Mesendoderm (in vitro differentiated cells): ENCODE results near the gene SVOPL.

ENCODE experiments used
- DNase-seq: peaks from one replicate; pipeline ENCODE4 v3.0.0; 2013
- H2AK5ac ChIP-seq: 2 replicates; pipeline ENCODE4 v1.6.1; 2013; ENCODE audit warnings: low read length, inconsistent platforms
- H2BK120ac ChIP-seq: 2 replicates; pipeline ENCODE4 v1.6.1; 2013; ENCODE audit warnings: low read depth, mild to moderate bottlenecking, low read length, moderate library complexity, mixed read lengths
- H2BK15ac ChIP-seq: replicated peaks from 2 replicates; pipeline ENCODE4 v1.6.1; 2013; ENCODE audit warnings: low read depth, mild to moderate bottlenecking, moderate library complexity
- H2BK5ac ChIP-seq: 2 replicates; pipeline ENCODE4 v1.6.1; 2013; ENCODE audit warnings: low read length, inconsistent platforms
- H3K18ac ChIP-seq: 2 replicates; pipeline ENCODE4 v1.6.1; 2013; ENCODE audit warnings: mild to moderate bottlenecking, low read length, mixed read lengths
- H3K23ac ChIP-seq: one replicate; pipeline ENCODE4 v1.6.1; 2013; ENCODE audit warnings: low read length
- H3K27ac ChIP-seq: 2 replicates; pipeline ENCODE4 v1.5.1; 2013; ENCODE audit warnings: low read depth, mild to moderate bottlenecking, inconsistent platforms, low read length, moderate library complexity
- H3K27me3 ChIP-seq: 2 replicates; pipeline ENCODE4 v1.6.1; 2013; ENCODE audit warnings: low read length, control low read depth, mild to moderate bottlenecking, inconsistent platforms; ENCODE audit not compliant: insufficient read depth, poor library complexity
- H3K36me3 ChIP-seq: 2 replicates; pipeline ENCODE4 v1.6.1; 2013; ENCODE audit warnings: low read length, inconsistent platforms; ENCODE audit not compliant: control insufficient read depth, insufficient read depth
- H3K4ac ChIP-seq: one replicate; pipeline ENCODE4 v1.6.1; 2013; ENCODE audit warnings: low read depth, mild to moderate bottlenecking, low read length, moderate library complexity
- H3K4me1 ChIP-seq: 2 replicates; pipeline ENCODE4 v1.6.1; 2013; ENCODE audit warnings: low read depth, low read length, inconsistent platforms; ENCODE audit not compliant: control insufficient read depth
- H3K4me2 ChIP-seq: 2 replicates; pipeline ENCODE4 v1.6.1; 2013; ENCODE audit warnings: low read length
- H3K4me3 ChIP-seq: 2 replicates; pipeline ENCODE4 v1.5.1; 2013; ENCODE audit warnings: mild to moderate bottlenecking, low read length
- H3K56ac ChIP-seq: one replicate; pipeline ENCODE4 v1.6.1; 2013; ENCODE audit warnings: low read length
- H3K79me1 ChIP-seq: 2 replicates; pipeline ENCODE4 v1.6.1; 2013; ENCODE audit warnings: low read length, inconsistent platforms
- H3K79me2 ChIP-seq: 2 replicates; pipeline ENCODE4 v1.6.1; 2013; ENCODE audit warnings: mild to moderate bottlenecking, low read length; ENCODE audit not compliant: control insufficient read depth, insufficient read depth
- H3K9ac ChIP-seq: 2 replicates; pipeline ENCODE4 v1.6.1; 2013; ENCODE audit warnings: low read length, inconsistent platforms
- H4K5ac ChIP-seq: one replicate; pipeline ENCODE4 v1.6.1; 2013; ENCODE audit warnings: low read length
- H4K8ac ChIP-seq: one replicate; pipeline ENCODE4 v1.6.1; 2013; ENCODE audit warnings: low read depth, mild to moderate bottlenecking, control low read depth, low read length, moderate library complexity
- WGBS: extraction: QIAGEN DNeasy Blood & Tissue Kit; methylation state at CpG from one replicate; pipeline ENCODE4 v1.1.7; 2013; ENCODE audit warnings: low lambda C conversion rate, missing lambda C conversion rate; ENCODE audit not compliant: insufficient coverage; ENCODE audit errors: extremely low coverage; 5-methylcytosine and 5-hydroxymethylcytosine counted together

Gene SVOPL

DNA sequence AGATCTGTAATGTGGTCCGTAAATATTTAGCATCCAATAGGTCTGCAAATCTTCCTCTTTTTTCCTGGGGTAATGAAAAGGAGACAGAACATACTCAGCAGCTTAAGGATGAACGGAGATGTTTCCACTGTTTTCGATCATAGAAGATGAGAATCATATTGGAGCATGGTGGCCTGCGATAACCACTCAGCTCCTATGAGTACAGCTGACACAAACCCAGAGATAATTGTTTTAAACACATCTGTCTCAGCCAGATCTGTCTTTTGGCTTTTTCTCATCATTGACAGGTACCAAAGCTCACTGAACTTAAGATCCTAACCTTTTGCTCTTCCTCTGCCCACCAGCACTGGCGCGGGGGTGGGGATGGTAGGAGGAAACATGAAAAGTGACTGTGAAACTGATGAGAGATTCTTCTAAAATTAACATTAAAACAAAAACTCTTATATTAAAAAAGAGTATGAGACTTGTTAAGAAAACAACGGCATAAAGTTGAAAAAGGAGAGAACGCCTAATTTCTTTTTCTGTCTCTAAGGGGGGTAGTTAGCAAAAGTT is 71.0 kb downstream of the SVOPL start:
- H3K4me2 ChIP-seq, result no peak overlapping the region
- H3K36me3 ChIP-seq, result no peaks in the 10 kb centered on the region
- no peak overlapping the region for H4K5ac ChIP-seq
- no peak overlapping the region for H2BK120ac ChIP-seq
- no CpG with 5 or more reads among the region's 8 CpGs for WGBS
- H3K27ac ChIP-seq, result no peak overlapping the region
- H3K4ac ChIP-seq, result no peak overlapping the region
- no peak overlapping the region for H4K8ac ChIP-seq
- H2BK15ac ChIP-seq, result no peak overlapping the region
- H2BK5ac ChIP-seq, result no peak overlapping the region
- no peak overlapping the region for H3K18ac ChIP-seq
- H3K4me3 ChIP-seq, result no peak overlapping the region
- H2AK5ac ChIP-seq, result no peak overlapping the region
- H3K4me1 ChIP-seq, result no peaks in the 10 kb centered on the region
- no peak overlapping the region for H3K23ac ChIP-seq
- no peaks in the 10 kb centered on the region for H3K79me1 ChIP-seq
- no peak for DNase-seq
- no peak overlapping the region for H3K56ac ChIP-seq
- H3K79me2 ChIP-seq, result no peaks in the 10 kb centered on the region
- H3K27me3 ChIP-seq, result no peaks in the 10 kb centered on the region
- H3K9ac ChIP-seq, result no peak overlapping the region

DNA sequence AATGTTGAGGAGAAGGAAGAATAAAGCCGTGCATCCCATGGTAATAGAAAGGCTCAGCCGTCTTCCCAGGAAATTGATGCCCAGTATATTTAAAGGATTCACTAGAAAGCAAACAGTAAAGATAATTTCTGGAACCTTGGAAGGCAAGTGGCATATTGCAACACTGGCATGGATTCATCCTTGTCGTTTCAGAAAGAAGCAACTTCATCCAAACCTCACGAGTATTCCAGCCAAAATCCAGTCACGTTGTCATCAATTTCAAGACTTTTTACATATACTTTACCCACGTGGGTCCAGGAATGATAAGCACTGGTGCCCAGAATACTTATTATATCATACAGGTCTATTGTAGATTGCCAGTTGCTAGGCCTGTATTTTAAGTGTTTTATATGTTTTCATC is 73.8 kb downstream of the SVOPL start:
- Histone ChIP-seq H3K27me3 (no peaks in the 10 kb centered on the region), H3K36me3 (no peaks in the 10 kb centered on the region), H3K4ac (no peak overlapping the region), H2AK5ac (no peak overlapping the region), H3K79me1 (no peaks in the 10 kb centered on the region), H3K56ac (no peak overlapping the region), H2BK120ac (no peak overlapping the region), H2BK5ac (no peak overlapping the region), H3K79me2 (no peaks in the 10 kb centered on the region), H3K4me1 (no peaks in the 10 kb centered on the region), H3K9ac (no peak overlapping the region), H3K18ac (no peak overlapping the region), H3K23ac (no peak overlapping the region), H3K4me2 (no peak overlapping the region), H4K5ac (no peak overlapping the region), H3K27ac (no peak overlapping the region), H2BK15ac (no peak overlapping the region), H4K8ac (no peak overlapping the region), H3K4me3 (no peak overlapping the region)
- WGBS, result no CpG with 5 or more reads among the region's 6 CpGs
- DNase-seq, result no peak

DNA sequence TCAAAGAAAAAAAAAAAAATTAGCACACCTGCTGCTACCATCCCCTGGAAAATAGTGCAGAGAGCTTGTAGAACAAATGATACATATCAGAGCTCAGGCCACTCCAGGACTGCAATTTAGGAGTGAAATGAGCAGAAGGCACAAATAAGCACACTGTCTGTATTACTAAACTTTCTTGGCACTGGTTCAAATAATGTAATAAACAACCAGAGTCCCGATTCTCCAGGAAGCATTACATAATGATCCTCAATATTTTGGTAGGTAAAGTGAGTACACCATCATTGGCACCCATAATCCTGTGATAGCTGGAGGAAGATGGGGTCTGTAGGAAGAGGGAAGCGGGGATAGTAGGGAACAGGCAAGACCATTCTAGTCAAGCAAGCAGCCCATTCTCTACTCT is 74.3 kb downstream of the SVOPL start:
- H4K5ac ChIP-seq, result no peak overlapping the region
- no peak overlapping the region for H2BK5ac ChIP-seq
- H3K79me2 ChIP-seq, result no peaks in the 10 kb centered on the region
- no peaks in the 10 kb centered on the region for H3K79me1 ChIP-seq
- no peak for DNase-seq
- no peak overlapping the region for H3K4ac ChIP-seq
- no peak overlapping the region for H4K8ac ChIP-seq
- H2AK5ac ChIP-seq, result no peak overlapping the region
- H3K18ac ChIP-seq, result no peak overlapping the region
- no peak overlapping the region for H2BK120ac ChIP-seq
- H3K27ac ChIP-seq, result no peak overlapping the region
- H3K23ac ChIP-seq, result no peak overlapping the region
- H2BK15ac ChIP-seq, result no peak overlapping the region
- no peak overlapping the region for H3K9ac ChIP-seq
- H3K4me2 ChIP-seq, result no peak overlapping the region
- H3K56ac ChIP-seq, result no peak overlapping the region
- H3K4me1 ChIP-seq, result no peaks in the 10 kb centered on the region
- no peaks in the 10 kb centered on the region for H3K36me3 ChIP-seq
- H3K27me3 ChIP-seq, result no peaks in the 10 kb centered on the region
- no CpG with 5 or more reads among the region's 2 CpGs for WGBS
- H3K4me3 ChIP-seq, result no peak overlapping the region

DNA sequence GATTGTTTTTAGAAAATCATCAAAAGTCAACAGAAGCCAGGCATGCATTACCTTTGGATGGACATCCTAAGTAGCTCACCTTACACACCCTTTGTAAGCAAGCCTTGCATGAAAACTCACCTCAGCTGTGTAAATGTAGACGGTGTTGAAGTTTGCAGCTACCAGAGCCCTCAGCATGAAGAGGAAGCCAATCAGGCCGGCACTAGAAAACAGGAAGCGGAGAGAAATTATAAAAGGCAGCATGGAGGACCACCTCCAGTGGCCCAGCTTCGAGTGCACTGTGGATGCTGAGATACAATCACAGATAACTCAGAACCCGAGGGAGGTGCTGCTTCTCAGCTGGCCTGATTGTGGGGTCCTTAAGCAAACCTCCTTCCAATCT is 75.3 kb downstream of the SVOPL start:
- no CpG with 5 or more reads among the region's 5 CpGs for WGBS
- Histone ChIP-seq H2BK120ac (no peak overlapping the region), H3K56ac (no peak overlapping the region), H2AK5ac (no peak overlapping the region), H3K27ac (no peak overlapping the region), H3K27me3 (no peaks in the 10 kb centered on the region), H2BK15ac (no peak overlapping the region), H2BK5ac (no peak overlapping the region), H3K4ac (no peak overlapping the region), H3K79me1 (no peaks in the 10 kb centered on the region), H3K4me2 (no peak overlapping the region), H3K9ac (no peak overlapping the region), H3K79me2 (no peaks in the 10 kb centered on the region), H3K4me1 (no peaks in the 10 kb centered on the region), H3K23ac (no peak overlapping the region), H4K5ac (no peak overlapping the region), H3K36me3 (no peaks in the 10 kb centered on the region), H3K18ac (no peak overlapping the region), H3K4me3 (no peak overlapping the region), H4K8ac (no peak overlapping the region)
- DNase-seq, result no peak

DNA sequence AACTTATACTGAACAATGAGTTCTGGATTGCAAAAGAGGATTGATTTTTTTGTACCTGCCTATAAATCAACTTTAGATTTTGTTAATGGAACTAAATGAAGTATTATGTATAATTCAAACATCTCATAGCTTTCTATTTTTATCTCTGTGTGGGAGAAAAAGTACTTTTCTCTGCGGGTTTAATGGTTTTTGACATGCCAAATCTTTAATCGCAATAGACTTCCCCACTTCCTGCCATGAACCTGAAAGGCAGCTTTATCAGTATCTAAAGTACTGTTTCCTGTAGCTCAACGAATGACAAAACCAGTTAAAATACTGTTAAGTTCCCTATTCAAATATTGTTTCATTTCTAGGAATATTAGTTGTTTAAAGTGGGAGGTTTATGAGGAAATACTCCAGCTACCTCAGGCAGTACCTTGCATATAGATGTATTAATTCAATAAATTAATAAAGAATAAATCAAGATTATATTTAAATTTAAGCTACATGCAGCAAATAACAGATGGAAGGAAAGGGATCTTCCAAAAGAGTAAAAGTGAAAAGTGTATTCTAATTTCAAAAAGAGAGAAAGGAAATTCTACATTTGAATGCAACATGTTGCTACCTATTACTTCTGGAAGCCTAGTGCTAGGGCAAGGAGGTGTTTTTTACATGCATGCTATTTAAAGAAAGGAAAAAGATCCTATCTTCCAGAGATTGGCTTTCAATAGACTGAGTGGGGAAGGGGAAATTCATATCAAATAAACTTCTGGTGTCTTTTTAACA is 75.9 kb downstream of the SVOPL start:
- no peak overlapping the region for H3K4ac ChIP-seq
- H3K27ac ChIP-seq, result no peak overlapping the region
- no peaks in the 10 kb centered on the region for H3K79me2 ChIP-seq
- no peak overlapping the region for H4K5ac ChIP-seq
- no peak overlapping the region for H4K8ac ChIP-seq
- H2BK15ac ChIP-seq, result no peak overlapping the region
- no peak overlapping the region for H3K18ac ChIP-seq
- no peak overlapping the region for H3K4me2 ChIP-seq
- no peaks in the 10 kb centered on the region for H3K27me3 ChIP-seq
- no CpG with 5 or more reads among the region's 3 CpGs for WGBS
- no peaks in the 10 kb centered on the region for H3K36me3 ChIP-seq
- H3K23ac ChIP-seq, result no peak overlapping the region
- H2AK5ac ChIP-seq, result no peak overlapping the region
- no peak overlapping the region for H3K9ac ChIP-seq
- no peak overlapping the region for H3K4me3 ChIP-seq
- H2BK5ac ChIP-seq, result no peak overlapping the region
- H3K56ac ChIP-seq, result no peak overlapping the region
- no peak for DNase-seq
- no peaks in the 10 kb centered on the region for H3K4me1 ChIP-seq
- H3K79me1 ChIP-seq, result no peaks in the 10 kb centered on the region
- H2BK120ac ChIP-seq, result no peak overlapping the region

DNA sequence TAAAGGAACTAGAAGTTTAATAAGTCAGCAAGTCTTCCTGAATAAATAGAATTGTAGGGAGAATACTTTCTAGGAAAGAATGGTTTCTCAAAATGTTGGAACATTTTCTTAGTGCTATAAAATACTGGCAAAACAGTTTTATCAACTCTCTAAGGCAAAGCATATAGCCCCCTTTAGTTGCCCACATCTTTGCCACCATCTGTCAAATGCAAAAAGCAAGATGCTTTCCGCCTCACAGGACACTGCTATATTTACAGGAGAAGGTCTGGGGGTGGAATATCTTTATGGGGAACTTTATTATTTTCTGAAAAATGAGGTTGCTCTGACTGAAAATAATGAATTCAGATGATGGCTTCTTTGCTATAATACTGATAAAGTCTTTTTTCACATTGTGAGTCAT is 78.3 kb downstream of the SVOPL start:
- no peaks in the 10 kb centered on the region for H3K79me1 ChIP-seq
- no peaks in the 10 kb centered on the region for H3K79me2 ChIP-seq
- no peaks in the 10 kb centered on the region for H3K36me3 ChIP-seq
- DNase-seq, result no peak
- H2AK5ac ChIP-seq, result no peak overlapping the region
- H3K4ac ChIP-seq, result no peak overlapping the region
- no peak overlapping the region for H2BK5ac ChIP-seq
- H3K23ac ChIP-seq, result no peak overlapping the region
- no CpG with 5 or more reads among the region's 1 CpG for WGBS
- H3K27ac ChIP-seq, result no peak overlapping the region
- no peaks in the 10 kb centered on the region for H3K4me1 ChIP-seq
- H3K56ac ChIP-seq, result no peak overlapping the region
- no peak overlapping the region for H3K18ac ChIP-seq
- no peak overlapping the region for H3K9ac ChIP-seq
- H3K4me3 ChIP-seq, result no peak overlapping the region
- no peak overlapping the region for H3K4me2 ChIP-seq
- no peak overlapping the region for H4K5ac ChIP-seq
- no peaks in the 10 kb centered on the region for H3K27me3 ChIP-seq
- no peak overlapping the region for H2BK120ac ChIP-seq
- no peak overlapping the region for H2BK15ac ChIP-seq
- no peak overlapping the region for H4K8ac ChIP-seq
